ENCODE measurements around the gene DSC2.

DNA sequence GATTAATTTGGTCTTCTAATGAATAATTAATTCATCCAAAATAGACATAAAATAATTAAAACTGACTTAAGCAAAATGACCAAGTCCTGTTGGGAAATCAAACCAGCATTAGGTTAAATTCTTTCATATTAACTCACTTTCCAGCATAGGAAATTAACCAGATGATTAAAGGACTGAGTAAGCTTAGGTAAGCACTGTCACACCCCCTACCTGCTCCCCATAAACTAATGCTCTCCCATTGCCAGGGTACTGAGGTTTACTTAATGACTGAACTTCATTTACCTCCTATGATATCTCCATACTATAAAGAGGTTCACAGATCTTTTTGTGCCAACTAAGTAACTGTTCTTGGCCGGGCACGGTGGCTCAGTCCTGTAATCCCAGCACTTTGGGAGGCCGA, 13.7 kb downstream of the DSC2 start:
- TF ChIP-seq, protein P1, sequence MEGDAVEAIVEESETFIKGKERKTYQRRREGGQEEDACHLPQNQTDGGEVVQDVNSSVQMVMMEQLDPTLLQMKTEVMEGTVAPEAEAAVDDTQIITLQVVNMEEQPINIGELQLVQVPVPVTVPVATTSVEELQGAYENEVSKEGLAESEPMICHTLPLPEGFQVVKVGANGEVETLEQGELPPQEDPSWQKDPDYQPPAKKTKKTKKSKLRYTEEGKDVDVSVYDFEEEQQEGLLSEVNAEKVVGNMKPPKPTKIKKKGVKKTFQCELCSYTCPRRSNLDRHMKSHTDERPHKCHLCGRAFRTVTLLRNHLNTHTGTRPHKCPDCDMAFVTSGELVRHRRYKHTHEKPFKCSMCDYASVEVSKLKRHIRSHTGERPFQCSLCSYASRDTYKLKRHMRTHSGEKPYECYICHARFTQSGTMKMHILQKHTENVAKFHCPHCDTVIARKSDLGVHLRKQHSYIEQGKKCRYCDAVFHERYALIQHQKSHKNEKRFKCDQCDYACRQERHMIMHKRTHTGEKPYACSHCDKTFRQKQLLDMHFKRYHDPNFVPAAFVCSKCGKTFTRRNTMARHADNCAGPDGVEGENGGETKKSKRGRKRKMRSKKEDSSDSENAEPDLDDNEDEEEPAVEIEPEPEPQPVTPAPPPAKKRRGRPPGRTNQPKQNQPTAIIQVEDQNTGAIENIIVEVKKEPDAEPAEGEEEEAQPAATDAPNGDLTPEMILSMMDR (IDR thresholded peaks at IDR 0.05 in 2 of 3, conservative IDR thresholded peaks at IDR 0.05 in 1 of 3; ENCODE audit: borderline replicate concordance in 1 of 3, insufficient read depth in 1 of 3, low read depth in 2 of 3, low read length in 2 of 3) = no peak
- TF ChIP-seq EZH2 (IDR thresholded peaks at IDR 0.05) = no peak
- no peak for TF ChIP-seq POLR2AphosphoS5 (IDR thresholded peaks at IDR 0.05; ENCODE audit: low read depth, low read length)
- no peak for TF ChIP-seq POLR2A (IDR thresholded peaks at IDR 0.05; ENCODE audit: borderline replicate concordance, extremely low read depth, insufficient read depth, insufficient read length)
- no peak for TF ChIP-seq SP1 (IDR thresholded peaks at IDR 0.05; ENCODE audit: low read depth)
- no peak for TF ChIP-seq SIN3A (IDR thresholded peaks at IDR 0.05; ENCODE audit: low read depth)
- no peak for TF ChIP-seq EGR1 (IDR thresholded peaks at IDR 0.05; ENCODE audit: low read depth)
- no peak for TF ChIP-seq ZFX (IDR thresholded peaks at IDR 0.05)
- TF ChIP-seq, protein P2, sequence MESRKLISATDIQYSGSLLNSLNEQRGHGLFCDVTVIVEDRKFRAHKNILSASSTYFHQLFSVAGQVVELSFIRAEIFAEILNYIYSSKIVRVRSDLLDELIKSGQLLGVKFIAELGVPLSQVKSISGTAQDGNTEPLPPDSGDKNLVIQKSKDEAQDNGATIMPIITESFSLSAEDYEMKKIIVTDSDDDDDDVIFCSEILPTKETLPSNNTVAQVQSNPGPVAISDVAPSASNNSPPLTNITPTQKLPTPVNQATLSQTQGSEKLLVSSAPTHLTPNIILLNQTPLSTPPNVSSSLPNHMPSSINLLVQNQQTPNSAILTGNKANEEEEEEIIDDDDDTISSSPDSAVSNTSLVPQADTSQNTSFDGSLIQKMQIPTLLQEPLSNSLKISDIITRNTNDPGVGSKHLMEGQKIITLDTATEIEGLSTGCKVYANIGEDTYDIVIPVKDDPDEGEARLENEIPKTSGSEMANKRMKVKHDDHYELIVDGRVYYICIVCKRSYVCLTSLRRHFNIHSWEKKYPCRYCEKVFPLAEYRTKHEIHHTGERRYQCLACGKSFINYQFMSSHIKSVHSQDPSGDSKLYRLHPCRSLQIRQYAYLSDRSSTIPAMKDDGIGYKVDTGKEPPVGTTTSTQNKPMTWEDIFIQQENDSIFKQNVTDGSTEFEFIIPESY (IDR thresholded peaks at IDR 0.05; ENCODE audit: extremely low read depth, insufficient replicate concordance, low read length) = no peak
